GM12878 (cell line): ENCODE measurements around the gene R3HDM2.

Experiments used
- BACH1 ChIP-seq: fragments of 450-650 bp; IDR thresholded peaks from 2 replicates; pipeline ENCODE4 v1.6.1; 2017; ENCODE audit warnings: mild to moderate bottlenecking, borderline replicate concordance
- CBX5 ChIP-seq: sonication (generic); IDR thresholded peaks from 2 replicates; pipeline ENCODE4 v1.6.1; 2016; ENCODE audit warnings: low read depth, moderate library complexity, mild to moderate bottlenecking, inconsistent platforms
- CTCF ChIP-seq, 3 experiments: IDR thresholded peaks in 2 of 3; conservative IDR thresholded peaks in 1 of 3; 2 replicates each; pipeline ENCODE4 v1.5.1; 2011; ENCODE audit warnings: low read depth in 3 of 3, low read length in 3 of 3, mild to moderate bottlenecking in 3 of 3, control low read depth in 2 of 3, moderate library complexity in 2 of 3, inconsistent platforms in 1 of 3, mixed read lengths in 1 of 3; ENCODE audit not compliant: control insufficient read depth in 2 of 3, insufficient read depth in 1 of 3; ENCODE audit errors: extremely low read depth in 1 of 3
- ESRRA ChIP-seq: IDR thresholded peaks from 2 replicates; pipeline ENCODE4 v1.6.1; 2012; ENCODE audit warnings: mild to moderate bottlenecking, low read length, improper control_type of control experiment
- EZH2 ChIP-seq: IDR thresholded peaks from 2 replicates; pipeline ENCODE4 v1.6.1; 2012; ENCODE audit warnings: low read depth, mild to moderate bottlenecking, control low read depth, inconsistent platforms, low read length, borderline replicate concordance; ENCODE audit not compliant: control insufficient read depth
- GATAD2B ChIP-seq: fragments of 450-650 bp; conservative IDR thresholded peaks from 2 replicates; pipeline ENCODE4 v1.6.1; 2017; ENCODE audit warnings: low read depth, mild to moderate bottlenecking, moderate library complexity
- JUNB ChIP-seq: IDR thresholded peaks from 2 replicates; pipeline ENCODE4 v1.6.1; 2016; ENCODE audit warnings: antibody characterized with exemption, mild to moderate bottlenecking
- POLR2A ChIP-seq: IDR thresholded peaks from 2 replicates; pipeline ENCODE4 v1.6.1; 2011; ENCODE audit warnings: low read depth, mild to moderate bottlenecking, low read length
- SIN3A ChIP-seq: IDR thresholded peaks from 2 replicates; pipeline ENCODE4 v1.6.1; 2012; ENCODE audit warnings: low read depth, low read length, improper control_type of control experiment
- SP1 ChIP-seq: IDR thresholded peaks from one replicate; pipeline ENCODE4 v1.6.1; 2011; ENCODE audit warnings: low read depth, low read length
- TAF1 ChIP-seq: IDR thresholded peaks from 2 replicates; pipeline ENCODE4 v1.6.1; 2011; ENCODE audit warnings: mild to moderate bottlenecking, low read depth, low read length, borderline replicate concordance
- ZNF274 ChIP-seq: IDR thresholded peaks from one replicate; pipeline ENCODE4 v1.8.0; 2011; ENCODE audit not compliant: insufficient read length, insufficient read depth

GRCh38 chr12:57233357-57234232 lies 197.2 kb downstream of the R3HDM2 start:
- TF ChIP-seq CBX5 (no peak), CTCF (IDR thresholded peaks at IDR 0.05 in 2 of 3, conservative IDR thresholded peaks at IDR 0.05 in 1 of 3; ENCODE audit: control insufficient read depth in 2 of 3, extremely low read depth in 1 of 3, insufficient read depth in 1 of 3, low read depth in 3 of 3, low read length in 3 of 3) (no peak), EZH2 (no peak), SIN3A (no peak), JUNB (no peak), BACH1 (no peak), POLR2A (peak; percentile 49), TAF1 (no peak), ESRRA (no peak), SP1 (no peak), ZNF274 (no peak), GATAD2B (no peak)
